OCI-LY3 (cell line): ENCODE data around the gene KDM4B.

Experiments
- CTCF ChIP-seq: fragments of 200-600, 300-600 bp; sonication (generic); IDR thresholded peaks from 2 replicates; pipeline ENCODE4 v1.5.1; 2014; ENCODE audit warnings: antibody characterized with exemption, low read length, low read depth
- EZH2phosphoT487 ChIP-seq: fragments of 200-600 bp; shearing (Covaris generic); IDR thresholded peaks from 2 replicates; pipeline ENCODE4 v1.6.1; 2018; ENCODE audit warnings: antibody characterized with exemption, mixed run types, low read depth

DNA sequence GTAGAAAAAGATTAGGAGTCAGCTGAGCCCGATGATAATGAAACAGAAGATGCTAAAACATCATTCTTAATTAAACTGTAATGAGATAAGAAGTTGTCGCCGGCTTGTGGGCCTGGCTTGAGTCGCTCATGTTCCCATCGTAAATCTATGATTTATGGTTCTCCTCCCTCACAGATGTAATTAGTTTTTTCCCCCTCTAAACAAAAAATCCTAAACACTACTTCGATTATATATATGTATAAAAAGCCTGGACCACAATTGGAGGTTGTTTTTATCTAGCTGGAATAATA lies 220.3 kb downstream of the KDM4B start:
- TF ChIP-seq CTCF: no peak
- no peak for TF ChIP-seq EZH2phosphoT487
